HEK293 (cell line): Measurements from ENCODE around the gene NDST4.

Experiments
- CTCF ChIA-PET: fragments of 350-600 bp; formaldehyde crosslinking; extraction: SDS; loops from one replicate; lab custom pipeline; 2021; ENCODE audit warnings: antibody characterized with exemption; lab: Yijun Ruan, JAX
- POLR2A ChIA-PET: fragments of 300-600 bp; formaldehyde crosslinking; extraction: SDS; loops from one replicate; lab custom pipeline; 2020; ENCODE audit warnings: antibody characterized with exemption, inconsistent platforms; lab: Yijun Ruan, JAX
- H3K27ac ChIP-seq: fragments of 200-500 bp; sonication (Bioruptor generic); 2 replicates; pipeline ENCODE4 v1.5.1; 2014; ENCODE audit warnings: low read depth, low read length, control low read depth, inconsistent platforms; ENCODE audit errors: extremely low read depth
- H3K36me3 ChIP-seq, 2 experiments: fragments of 200-500 bp in 1 of 2; sonication (Bioruptor generic) in 1 of 2; 1 replicate in 1 of 2; 2 replicates in 1 of 2; pipeline ENCODE4 v1.5.1; 2014 to 2017; ENCODE audit warnings: inconsistent platforms in 2 of 2, low read length in 2 of 2; ENCODE audit not compliant: control insufficient read depth in 2 of 2, insufficient read depth in 1 of 2
- H3K4me1 ChIP-seq: fragments of 200-500 bp; sonication (Bioruptor generic); 2 replicates; pipeline ENCODE4 v1.5.1; 2014; ENCODE audit warnings: mild to moderate bottlenecking, low read length, inconsistent platforms; ENCODE audit not compliant: control insufficient read depth, insufficient read depth
- H3K4me3 ChIP-seq: 2 replicates; pipeline ENCODE4 v1.5.1; 2011; ENCODE audit warnings: low read depth, mild to moderate bottlenecking, control low read depth, low read length, moderate library complexity
- H3K9me3 ChIP-seq: fragments of 200-500 bp; sonication (Bioruptor generic); 2 replicates; pipeline ENCODE4 v1.5.1; 2014; ENCODE audit warnings: low read depth, low read length, inconsistent platforms; ENCODE audit not compliant: control insufficient read depth, insufficient read depth
- GLI2 ChIP-seq: fragments of 450-650 bp; formaldehyde crosslinking; IDR thresholded peaks from 2 replicates; pipeline ENCODE4; 2017; ENCODE audit warnings: missing biosample characterization, missing genetic modification characterization, low read depth, borderline replicate concordance
- HOXA7 ChIP-seq: sonication (generic); formaldehyde crosslinking; IDR thresholded peaks from 2 replicates; pipeline ENCODE4 v1.8.1; 2022; ENCODE audit warnings: missing genetic modification reagents, borderline replicate concordance
- IKZF3 ChIP-seq: fragments of 450-650 bp; IDR thresholded peaks from 2 replicates; pipeline ENCODE4 v1.5.0; 2018; ENCODE audit warnings: missing biosample characterization, mild to moderate bottlenecking, missing genetic modification characterization, moderate library complexity
- OVOL3 ChIP-seq: fragments of 450-650 bp; formaldehyde crosslinking; IDR thresholded peaks from 2 replicates; pipeline ENCODE4 v1.5.1; 2016; ENCODE audit warnings: missing biosample characterization, missing genetic modification characterization
- RBAK ChIP-seq: fragments of 450-650 bp; formaldehyde crosslinking; IDR thresholded peaks from 2 replicates; pipeline ENCODE4 v1.5.1; 2016; ENCODE audit warnings: missing biosample characterization, missing genetic modification characterization
- SP2 ChIP-seq: fragments of 450-650 bp; formaldehyde crosslinking; IDR thresholded peaks from 2 replicates; pipeline ENCODE4 v1.5.1; 2016; ENCODE audit warnings: missing biosample characterization, missing genetic modification characterization
- WT1 ChIP-seq: fragments of 450-650 bp; formaldehyde crosslinking; IDR thresholded peaks from 2 replicates; pipeline ENCODE4 v1.5.1; 2016; ENCODE audit warnings: missing biosample characterization, missing genetic modification characterization
- ZBTB17 ChIP-seq: fragments of 450-650 bp; formaldehyde crosslinking; IDR thresholded peaks from 2 replicates; pipeline ENCODE4 v1.5.1; 2016; ENCODE audit warnings: missing biosample characterization, missing genetic modification characterization
- ZBTB8A ChIP-seq: fragments of 450-650 bp; formaldehyde crosslinking; IDR thresholded peaks from 2 replicates; pipeline ENCODE4 v1.5.1; 2016; ENCODE audit warnings: missing biosample characterization, missing genetic modification characterization
- ZEB2 ChIP-seq: fragments of 450-650 bp; formaldehyde crosslinking; IDR thresholded peaks from 2 replicates; pipeline ENCODE4 v1.5.1; 2016; ENCODE audit warnings: missing biosample characterization, missing genetic modification characterization
- ZFP3 ChIP-seq: fragments of 450-650 bp; formaldehyde crosslinking; IDR thresholded peaks from 2 replicates; pipeline ENCODE4 v1.5.1; 2016; ENCODE audit warnings: low read depth, missing biosample characterization, missing genetic modification characterization
- ZNF146 ChIP-seq: fragments of 450-650 bp; formaldehyde crosslinking; IDR thresholded peaks from 2 replicates; pipeline ENCODE4 v1.5.1; 2016; ENCODE audit warnings: missing biosample characterization, missing genetic modification characterization
- ZNF2 ChIP-seq: fragments of 450-650 bp; formaldehyde crosslinking; IDR thresholded peaks from 2 replicates; pipeline ENCODE4 v1.5.1; 2016; ENCODE audit warnings: missing biosample characterization, missing genetic modification characterization
- ZNF214 ChIP-seq: fragments of 450-650 bp; formaldehyde crosslinking; IDR thresholded peaks from 2 replicates; pipeline ENCODE4 v1.5.1; 2017; ENCODE audit warnings: missing biosample characterization, mild to moderate bottlenecking, missing genetic modification characterization, borderline replicate concordance
- ZNF223 ChIP-seq: fragments of 450-650 bp; formaldehyde crosslinking; IDR thresholded peaks from 2 replicates; pipeline ENCODE4 v1.5.1; 2016; ENCODE audit warnings: missing biosample characterization, missing genetic modification characterization
- ZNF248 ChIP-seq: fragments of 450-650 bp; formaldehyde crosslinking; IDR thresholded peaks from 2 replicates; pipeline ENCODE4 v1.5.1; 2017; ENCODE audit warnings: missing biosample characterization, missing genetic modification characterization
- ZNF302 ChIP-seq: fragments of 450-650 bp; formaldehyde crosslinking; IDR thresholded peaks from 2 replicates; pipeline ENCODE4 v1.5.1; 2016; ENCODE audit warnings: missing biosample characterization, missing genetic modification characterization, low read depth
- ZNF311 ChIP-seq: fragments of 450-650 bp; formaldehyde crosslinking; IDR thresholded peaks from 2 replicates; pipeline ENCODE4 v1.5.1; 2017; ENCODE audit warnings: missing biosample characterization, missing genetic modification characterization, borderline replicate concordance
- ZNF350 ChIP-seq: fragments of 450-650 bp; formaldehyde crosslinking; IDR thresholded peaks from 2 replicates; pipeline ENCODE4 v1.5.0; 2017; ENCODE audit warnings: missing biosample characterization, mild to moderate bottlenecking, missing genetic modification characterization
- ZNF354C ChIP-seq: fragments of 450-650 bp; formaldehyde crosslinking; IDR thresholded peaks from 2 replicates; pipeline ENCODE4 v1.5.1; 2016; ENCODE audit warnings: missing biosample characterization, missing genetic modification characterization, low read depth, borderline replicate concordance
- ZNF473 ChIP-seq: fragments of 450-650 bp; formaldehyde crosslinking; IDR thresholded peaks from 2 replicates; pipeline ENCODE4 v1.5.1; 2017; ENCODE audit warnings: missing biosample characterization, missing genetic modification characterization
- ZNF48 ChIP-seq: fragments of 450-650 bp; formaldehyde crosslinking; IDR thresholded peaks from 2 replicates; pipeline ENCODE4 v1.5.1; 2016; ENCODE audit warnings: missing biosample characterization, missing genetic modification characterization
- ZNF530 ChIP-seq: fragments of 450-650 bp; formaldehyde crosslinking; IDR thresholded peaks from 2 replicates; pipeline ENCODE4 v1.5.1; 2016; ENCODE audit warnings: low read depth, missing biosample characterization, missing genetic modification characterization
- ZNF544 ChIP-seq: fragments of 450-650 bp; formaldehyde crosslinking; IDR thresholded peaks from 2 replicates; pipeline ENCODE4 v1.5.0; 2017; ENCODE audit warnings: missing biosample characterization, missing genetic modification characterization
- ZNF549 ChIP-seq: fragments of 450-650 bp; IDR thresholded peaks from 2 replicates; pipeline ENCODE4 v1.5.1; 2018; ENCODE audit warnings: missing biosample characterization, missing genetic modification characterization, mild to moderate bottlenecking, inconsistent platforms, moderate library complexity
- ZNF555 ChIP-seq: fragments of 450-650 bp; formaldehyde crosslinking; conservative IDR thresholded peaks from 2 replicates; pipeline ENCODE4 v1.5.1; 2017; ENCODE audit warnings: missing biosample characterization, mild to moderate bottlenecking, missing genetic modification characterization, inconsistent platforms
- ZNF585B ChIP-seq: fragments of 450-650 bp; formaldehyde crosslinking; IDR thresholded peaks from 2 replicates; pipeline ENCODE4 v1.5.1; 2016; ENCODE audit warnings: missing biosample characterization, missing genetic modification characterization
- ZNF621 ChIP-seq: fragments of 450-650 bp; formaldehyde crosslinking; IDR thresholded peaks from 2 replicates; pipeline ENCODE4 v1.5.1; 2017; ENCODE audit warnings: missing biosample characterization, missing genetic modification characterization
- ZNF747 ChIP-seq: fragments of 450-650 bp; formaldehyde crosslinking; IDR thresholded peaks from 2 replicates; pipeline ENCODE4 v1.5.1; 2016; ENCODE audit warnings: missing biosample characterization, missing genetic modification characterization
- ZNF791 ChIP-seq: fragments of 450-650 bp; formaldehyde crosslinking; IDR thresholded peaks from 2 replicates; pipeline ENCODE4 v1.5.1; 2016; ENCODE audit warnings: missing biosample characterization, missing genetic modification characterization
- ZNF830 ChIP-seq: fragments of 450-650 bp; IDR thresholded peaks from 2 replicates; pipeline ENCODE4 v1.5.0; 2018; ENCODE audit warnings: missing biosample characterization, missing genetic modification characterization, low read depth, mild to moderate bottlenecking, moderate library complexity
- TF ChIP-seq, protein P1 (sequence below): fragments of 450-650 bp; formaldehyde crosslinking; IDR thresholded peaks from 2 replicates; pipeline ENCODE4 v1.5.1; 2016; ENCODE audit warnings: missing biosample characterization, missing genetic modification characterization
- TF ChIP-seq, protein P2 (sequence below): fragments of 450-650 bp; formaldehyde crosslinking; IDR thresholded peaks from 2 replicates; pipeline ENCODE4 v1.5.1; 2016; ENCODE audit warnings: missing biosample characterization, missing genetic modification characterization, low read depth
- TF ChIP-seq, protein P3 (sequence below): fragments of 450-650 bp; formaldehyde crosslinking; IDR thresholded peaks from 2 replicates; pipeline ENCODE4 v1.5.1; 2016; ENCODE audit warnings: missing biosample characterization, missing genetic modification characterization

Gene NDST4

DNA sequence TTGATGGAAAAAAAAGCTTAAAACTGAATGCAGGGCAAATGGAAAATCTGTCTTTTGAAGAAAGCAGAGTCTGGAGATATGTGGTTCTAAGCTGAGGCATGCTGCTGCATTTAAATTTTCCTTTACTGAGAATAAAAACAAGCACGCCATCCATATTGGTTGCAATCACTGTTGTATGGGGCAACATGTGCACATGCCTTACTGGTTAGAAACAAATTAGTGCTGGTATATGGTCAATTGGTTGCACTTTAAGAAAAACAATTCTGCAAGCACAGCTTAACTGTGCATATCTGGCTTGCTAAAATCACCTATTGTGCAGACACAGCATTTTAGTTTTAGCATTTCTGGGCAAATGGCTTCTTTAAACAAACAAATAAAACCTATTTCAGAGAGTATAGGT lies 239.1 kb downstream of the NDST4 start (continued):
- TF ChIP-seq RBAK (tag by site-specific recombination) = no peak

DNA sequence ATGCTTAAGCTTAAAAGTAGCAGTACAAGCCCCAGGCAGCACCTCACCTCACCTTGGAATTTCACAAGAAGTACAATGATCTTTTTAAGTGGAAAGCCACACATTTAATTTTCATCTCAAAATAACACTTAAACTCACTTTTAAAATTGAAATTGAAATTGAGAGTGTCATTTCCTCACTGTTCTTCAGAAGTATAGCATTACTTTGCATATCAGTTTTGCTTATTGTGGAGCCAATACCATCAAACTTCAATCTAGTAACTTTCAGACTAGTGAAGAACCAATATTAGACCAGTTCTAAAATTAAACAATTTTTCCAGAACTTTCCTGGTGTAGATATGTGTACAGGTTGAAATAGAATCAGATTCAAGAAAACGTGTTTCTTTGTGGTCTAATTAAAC lies 242.4 kb downstream of the NDST4 start:
- Histone ChIP-seq H3K4me3 (no peak overlapping the region), H3K36me3 (no peaks in the 10 kb centered on the region), H3K9me3 (no peaks in the 10 kb centered on the region), H3K4me1 (no peaks in the 10 kb centered on the region), H3K27ac (no peak overlapping the region)
- ChIA-PET CTCF (no interaction called here), POLR2A (no interaction called here)
- TF ChIP-seq ZFP3 = no peak
- no peak for TF ChIP-seq ZNF2 (tag by site-specific recombination)
- TF ChIP-seq ZNF223 = no peak
- TF ChIP-seq ZNF791 = no peak
- TF ChIP-seq HOXA7 (CRISPR knock-in tag) = no peak
- TF ChIP-seq ZNF350 (tag by site-specific recombination) = no peak
- TF ChIP-seq ZNF549 (tag by site-specific recombination) = no peak
- no peak for TF ChIP-seq ZBTB17 (tag by site-specific recombination)
- TF ChIP-seq, protein P1, sequence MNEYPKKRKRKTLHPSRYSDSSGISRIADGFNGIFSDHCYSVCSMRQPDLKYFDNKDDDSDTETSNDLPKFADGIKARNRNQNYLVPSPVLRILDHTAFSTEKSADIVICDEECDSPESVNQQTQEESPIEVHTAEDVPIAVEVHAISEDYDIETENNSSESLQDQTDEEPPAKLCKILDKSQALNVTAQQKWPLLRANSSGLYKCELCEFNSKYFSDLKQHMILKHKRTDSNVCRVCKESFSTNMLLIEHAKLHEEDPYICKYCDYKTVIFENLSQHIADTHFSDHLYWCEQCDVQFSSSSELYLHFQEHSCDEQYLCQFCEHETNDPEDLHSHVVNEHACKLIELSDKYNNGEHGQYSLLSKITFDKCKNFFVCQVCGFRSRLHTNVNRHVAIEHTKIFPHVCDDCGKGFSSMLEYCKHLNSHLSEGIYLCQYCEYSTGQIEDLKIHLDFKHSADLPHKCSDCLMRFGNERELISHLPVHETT = no peak
- no peak for TF ChIP-seq ZNF146 (tag by site-specific recombination)
- no peak for TF ChIP-seq ZNF747 (tag by site-specific recombination)
- TF ChIP-seq ZNF354C (tag by site-specific recombination) = no peak
- no peak for TF ChIP-seq ZEB2 (tag by site-specific recombination)
- no peak for TF ChIP-seq ZNF473
- TF ChIP-seq WT1 (tag by site-specific recombination) = no peak
- no peak for TF ChIP-seq OVOL3 (tag by site-specific recombination)
- no peak for TF ChIP-seq ZBTB8A (tag by site-specific recombination)

DNA sequence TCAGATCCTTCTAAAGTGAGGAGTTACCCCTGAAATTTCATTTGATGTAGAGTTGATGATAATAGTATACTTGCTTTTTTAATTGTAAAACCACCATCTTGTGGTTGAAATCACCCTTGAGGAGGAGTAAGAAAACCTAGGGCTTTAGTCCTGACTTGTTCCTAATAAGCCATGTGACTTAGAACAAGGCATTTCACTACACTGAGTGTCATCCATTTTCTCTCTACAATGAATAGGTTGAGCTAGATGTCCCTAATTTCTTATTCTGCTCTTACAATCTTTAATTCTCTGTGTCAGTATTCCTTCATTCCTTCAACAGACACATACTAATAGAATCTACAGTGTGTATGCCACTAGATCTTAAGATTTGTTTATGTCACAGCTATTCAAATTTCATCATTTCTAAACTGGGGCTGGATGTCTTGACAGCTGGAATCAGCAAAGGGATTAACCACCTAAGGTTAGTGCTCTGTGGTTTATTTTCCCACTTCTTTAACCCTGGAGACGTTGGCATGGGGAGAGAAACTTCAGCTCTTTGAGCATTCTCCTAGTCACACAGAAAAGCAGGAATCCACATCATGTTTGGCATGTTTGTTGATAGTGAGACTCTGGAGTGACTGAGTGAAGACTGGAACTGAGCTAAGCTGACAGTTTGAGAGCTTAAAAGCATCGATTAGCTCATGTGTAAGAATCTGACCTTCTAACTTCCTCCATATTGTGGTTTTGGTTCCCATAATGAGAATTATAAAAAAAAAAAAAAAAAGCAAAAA lies 246.3 kb downstream of the NDST4 start:
- CTCF ChIA-PET = no interaction called here
- TF ChIP-seq ZNF214 (tag by site-specific recombination) (no peak), GLI2 (no peak), ZNF544 (tag by site-specific recombination) (no peak), ZNF585B (tag by site-specific recombination) (no peak), ZNF621 (tag by site-specific recombination) (no peak), ZNF555 (tag by site-specific recombination) (no peak), ZNF48 (tag by site-specific recombination) (no peak), ZNF830 (no peak), ZNF2 (tag by site-specific recombination) (no peak), ZNF302 (no peak), ZNF311 (no peak), ZNF248 (tag by site-specific recombination) (no peak), IKZF3 (tag by site-specific recombination) (no peak), SP2 (tag by site-specific recombination) (no peak), ZNF530 (tag by site-specific recombination) (no peak)
- TF ChIP-seq, protein P2, sequence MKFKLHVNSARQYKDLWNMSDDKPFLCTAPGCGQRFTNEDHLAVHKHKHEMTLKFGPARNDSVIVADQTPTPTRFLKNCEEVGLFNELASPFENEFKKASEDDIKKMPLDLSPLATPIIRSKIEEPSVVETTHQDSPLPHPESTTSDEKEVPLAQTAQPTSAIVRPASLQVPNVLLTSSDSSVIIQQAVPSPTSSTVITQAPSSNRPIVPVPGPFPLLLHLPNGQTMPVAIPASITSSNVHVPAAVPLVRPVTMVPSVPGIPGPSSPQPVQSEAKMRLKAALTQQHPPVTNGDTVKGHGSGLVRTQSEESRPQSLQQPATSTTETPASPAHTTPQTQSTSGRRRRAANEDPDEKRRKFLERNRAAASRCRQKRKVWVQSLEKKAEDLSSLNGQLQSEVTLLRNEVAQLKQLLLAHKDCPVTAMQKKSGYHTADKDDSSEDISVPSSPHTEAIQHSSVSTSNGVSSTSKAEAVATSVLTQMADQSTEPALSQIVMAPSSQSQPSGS (tag by site-specific recombination) = no peak
- TF ChIP-seq, protein P3, sequence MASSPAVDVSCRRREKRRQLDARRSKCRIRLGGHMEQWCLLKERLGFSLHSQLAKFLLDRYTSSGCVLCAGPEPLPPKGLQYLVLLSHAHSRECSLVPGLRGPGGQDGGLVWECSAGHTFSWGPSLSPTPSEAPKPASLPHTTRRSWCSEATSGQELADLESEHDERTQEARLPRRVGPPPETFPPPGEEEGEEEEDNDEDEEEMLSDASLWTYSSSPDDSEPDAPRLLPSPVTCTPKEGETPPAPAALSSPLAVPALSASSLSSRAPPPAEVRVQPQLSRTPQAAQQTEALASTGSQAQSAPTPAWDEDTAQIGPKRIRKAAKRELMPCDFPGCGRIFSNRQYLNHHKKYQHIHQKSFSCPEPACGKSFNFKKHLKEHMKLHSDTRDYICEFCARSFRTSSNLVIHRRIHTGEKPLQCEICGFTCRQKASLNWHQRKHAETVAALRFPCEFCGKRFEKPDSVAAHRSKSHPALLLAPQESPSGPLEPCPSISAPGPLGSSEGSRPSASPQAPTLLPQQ (tag by site-specific recombination) = no peak

More for the DNA sequence above, 246.3 kb downstream of the NDST4 start:
- Histone ChIP-seq H3K4me3 (no peak overlapping the region), H3K9me3 (no peaks in the 10 kb centered on the region), H3K27ac (no peak overlapping the region), H3K4me1 (no peaks in the 10 kb centered on the region), H3K36me3 (no peaks in the 10 kb centered on the region)
- POLR2A ChIA-PET = no interaction called here
